Measurements from ENCODE around the gene ZNF768.

ZNF768 gene

DNA sequence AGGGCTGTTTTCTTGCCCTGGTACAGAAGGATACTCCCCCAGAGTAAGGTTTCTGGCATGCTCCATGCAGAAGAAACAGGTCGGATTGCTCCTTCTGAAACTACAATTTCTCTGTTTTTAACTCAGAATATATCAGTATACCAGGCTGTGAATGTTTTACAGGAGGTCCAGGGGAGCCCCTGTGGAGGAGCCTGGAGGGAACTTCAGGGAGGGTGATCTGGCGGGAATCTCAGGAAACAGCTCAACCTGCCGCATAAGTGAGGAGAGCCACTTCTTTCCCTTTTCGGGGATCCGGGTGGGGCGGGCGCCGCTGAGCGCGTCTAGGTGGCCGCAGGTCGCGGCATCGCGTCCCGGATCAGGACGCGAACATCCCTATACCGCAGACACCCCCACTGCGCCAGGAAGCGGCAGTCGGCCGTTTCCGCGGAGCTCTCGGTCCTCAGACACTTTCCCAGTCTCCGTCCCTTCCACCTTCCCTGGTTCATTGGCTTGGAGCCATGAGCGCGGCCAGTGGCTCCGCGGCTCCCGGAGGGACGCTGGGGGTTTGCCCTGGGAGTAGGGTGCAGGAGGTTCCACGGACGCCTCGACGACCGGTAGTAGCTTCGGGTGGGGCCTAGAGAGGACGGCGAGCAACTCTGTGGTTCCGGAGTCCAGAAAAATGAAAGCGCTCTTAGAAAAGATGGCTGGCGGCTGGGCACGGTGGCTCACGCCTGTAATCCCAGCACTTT, 34.9 kb upstream of the ZNF768 start:
- TF ChIP-seq, protein P1, sequence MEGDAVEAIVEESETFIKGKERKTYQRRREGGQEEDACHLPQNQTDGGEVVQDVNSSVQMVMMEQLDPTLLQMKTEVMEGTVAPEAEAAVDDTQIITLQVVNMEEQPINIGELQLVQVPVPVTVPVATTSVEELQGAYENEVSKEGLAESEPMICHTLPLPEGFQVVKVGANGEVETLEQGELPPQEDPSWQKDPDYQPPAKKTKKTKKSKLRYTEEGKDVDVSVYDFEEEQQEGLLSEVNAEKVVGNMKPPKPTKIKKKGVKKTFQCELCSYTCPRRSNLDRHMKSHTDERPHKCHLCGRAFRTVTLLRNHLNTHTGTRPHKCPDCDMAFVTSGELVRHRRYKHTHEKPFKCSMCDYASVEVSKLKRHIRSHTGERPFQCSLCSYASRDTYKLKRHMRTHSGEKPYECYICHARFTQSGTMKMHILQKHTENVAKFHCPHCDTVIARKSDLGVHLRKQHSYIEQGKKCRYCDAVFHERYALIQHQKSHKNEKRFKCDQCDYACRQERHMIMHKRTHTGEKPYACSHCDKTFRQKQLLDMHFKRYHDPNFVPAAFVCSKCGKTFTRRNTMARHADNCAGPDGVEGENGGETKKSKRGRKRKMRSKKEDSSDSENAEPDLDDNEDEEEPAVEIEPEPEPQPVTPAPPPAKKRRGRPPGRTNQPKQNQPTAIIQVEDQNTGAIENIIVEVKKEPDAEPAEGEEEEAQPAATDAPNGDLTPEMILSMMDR (IDR thresholded peaks at IDR 0.05; ENCODE audit: low read length, missing control alignments): no peak
- DNase-seq (ENCODE audit: low read depth): no peak
- peak overlapping the region; percentile 21 for H3K4me3 ChIP-seq (replicated peaks; ENCODE audit: low read depth, low read length)

DNA sequence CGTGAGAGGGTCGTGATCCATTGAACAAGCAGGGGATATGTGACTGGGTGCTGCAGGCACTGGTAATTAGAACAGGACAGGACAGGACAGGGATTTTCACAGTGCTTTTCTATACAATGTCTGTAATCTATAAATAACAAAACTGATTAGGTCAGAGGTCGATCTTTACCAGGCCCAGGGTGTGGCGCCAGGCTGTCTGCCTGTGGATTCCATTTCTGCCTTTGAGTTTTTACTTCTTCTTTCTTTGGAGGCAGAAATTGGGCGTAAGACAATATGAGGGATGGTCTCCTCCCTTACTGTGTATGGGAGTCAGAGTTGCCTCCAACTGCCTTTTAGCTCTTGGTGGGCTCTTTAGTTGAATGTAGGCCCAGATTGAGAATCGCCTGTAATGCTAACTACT, 33.3 kb upstream of the ZNF768 start:
- TF ChIP-seq, protein P1 (IDR thresholded peaks at IDR 0.05; ENCODE audit: low read length, missing control alignments): no peak
- no peak overlapping the region for H3K4me3 ChIP-seq (replicated peaks; ENCODE audit: low read depth, low read length)
- DNase-seq (ENCODE audit: low read depth): no peak

DNA sequence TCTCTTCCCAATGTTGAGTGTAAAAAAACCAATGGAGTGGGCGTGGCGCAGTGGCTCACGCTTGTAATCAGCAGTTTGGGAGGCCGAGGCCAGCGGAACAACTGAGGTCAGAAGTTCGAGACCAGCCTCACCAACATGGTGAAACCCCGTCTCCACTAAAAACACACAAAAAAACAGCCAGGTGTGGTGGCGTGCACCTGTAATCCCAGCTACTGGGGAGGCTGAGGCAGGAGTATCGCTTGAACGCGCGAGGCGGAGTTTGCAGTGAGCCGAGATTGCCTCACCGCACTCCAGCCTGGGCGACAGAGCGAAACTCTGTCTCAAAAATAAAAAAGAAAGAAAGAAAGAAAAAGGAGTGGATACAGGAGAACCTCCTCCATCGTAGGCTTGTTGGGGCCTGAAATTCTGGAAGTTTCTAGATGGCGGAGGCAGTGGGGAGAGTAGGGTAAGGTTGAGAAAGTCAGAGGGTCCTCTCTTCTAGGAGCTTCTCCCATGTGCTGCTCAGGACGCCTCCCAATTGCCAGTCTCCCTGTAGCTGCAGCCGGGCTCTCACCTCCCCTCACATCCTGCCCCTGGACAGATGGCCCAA, 32.5 kb upstream of the ZNF768 start:
- TF ChIP-seq, protein P1 (IDR thresholded peaks at IDR 0.05; ENCODE audit: low read length, missing control alignments): no peak
- H3K4me3 ChIP-seq (replicated peaks; ENCODE audit: low read depth, low read length): peak overlapping the region; percentile 42
- no peak for DNase-seq (ENCODE audit: low read depth)

- peak; percentile 98 for DNase-seq (ENCODE audit: low read depth)
- peak within 1 kb of the TSS; percentile 75 for H3K4me3 ChIP-seq (replicated peaks; ENCODE audit: low read depth, low read length)
- TF ChIP-seq, protein P1 (IDR thresholded peaks at IDR 0.05; ENCODE audit: low read length, missing control alignments): no peak
Observed at GRCh38 chr16:30557957-30558788, 31.8 kb upstream of the ZNF768 start, which contains the start of gene ZNF764. Gene ZNF764 (minus strand): TSS chr16:30558374. CDS start chr16:30558182, 192 bp downstream.

DNA sequence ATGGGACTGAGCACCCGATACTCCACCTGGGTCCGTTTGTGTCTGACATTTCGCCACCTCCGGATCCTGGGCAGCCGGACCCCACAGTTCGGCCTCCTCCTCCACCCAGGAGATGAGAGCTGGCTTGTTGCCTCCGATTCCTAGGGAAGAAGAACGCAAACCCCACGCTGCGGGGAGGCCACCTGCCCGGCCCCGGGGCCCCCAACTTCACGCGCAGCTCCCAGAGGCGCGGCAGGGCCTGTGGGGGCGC, 31.3 kb upstream of the ZNF768 start:
- TF ChIP-seq, protein P1 (IDR thresholded peaks at IDR 0.05; ENCODE audit: low read length, missing control alignments): no peak
- DNase-seq (ENCODE audit: low read depth): no peak
- peak overlapping the region; percentile 75 for H3K4me3 ChIP-seq (replicated peaks; ENCODE audit: low read depth, low read length)

DNA sequence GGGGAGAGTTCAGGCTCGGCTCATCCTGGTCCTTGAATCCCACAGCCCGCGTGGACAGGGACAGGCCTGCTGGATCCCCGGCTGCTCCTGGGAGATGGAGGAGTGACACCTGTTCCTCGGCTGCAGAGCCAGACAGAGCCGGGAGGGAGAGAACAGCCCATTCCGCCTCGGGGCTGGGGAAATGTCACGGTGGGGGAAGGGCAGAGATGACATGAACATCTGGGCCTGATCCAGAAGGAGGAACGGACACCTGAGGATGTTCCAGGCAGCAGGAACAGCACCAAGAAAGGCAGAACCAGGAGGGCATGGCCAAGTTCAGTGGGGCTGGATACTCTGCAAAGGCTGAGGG, 29.7 kb upstream of the ZNF768 start:
- TF ChIP-seq, protein P1 (IDR thresholded peaks at IDR 0.05; ENCODE audit: low read length, missing control alignments): no peak
- H3K4me3 ChIP-seq (replicated peaks; ENCODE audit: low read depth, low read length): no peak overlapping the region
- DNase-seq (ENCODE audit: low read depth): no peak

All from fibroblast of pulmonary artery (primary cell).